ENCODE measurements around the gene IQSEC1. TPM values are rescaled to one million over a fixed set of nuclear protein-coding genes. Genes with fewer than 3 reads are reported as not detected.

IQSEC1 gene
- total and polyA plus RNA-seq, 2 of the 8 experiments (the other 6 are each of a cell fraction or from before 2014, with no cell fraction given) = 6.8 to 28.8 TPM

DNA sequence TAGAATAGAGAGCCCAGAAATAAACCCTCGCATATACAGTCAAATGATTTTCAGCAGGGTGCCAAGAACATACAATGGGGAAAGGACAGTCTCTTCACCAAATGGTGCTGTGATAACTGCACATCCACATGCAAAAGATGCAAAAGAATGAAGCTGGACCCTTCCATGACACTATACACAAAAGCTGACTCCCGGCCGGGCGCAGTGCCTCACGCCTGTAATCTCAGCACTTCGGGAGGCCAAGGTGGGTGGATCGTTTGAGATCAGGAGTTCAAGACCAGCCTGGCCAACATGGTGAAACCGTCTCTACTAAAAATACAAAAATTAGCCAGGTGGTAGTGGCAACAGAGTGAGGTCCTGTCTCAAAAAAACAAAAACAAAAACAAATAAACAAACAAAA lies 43.2 kb upstream of the IQSEC1 start (continued):
- TF ChIP-seq TAF1 (IDR thresholded peaks at IDR 0.05; ENCODE audit: low read depth, low read length) = no peak
- TF ChIP-seq ZNF274 (IDR thresholded peaks at IDR 0.05; ENCODE audit: borderline replicate concordance, extremely low read depth, low read length) = no peak
- TF ChIP-seq CHD7 (IDR thresholded peaks at IDR 0.05; ENCODE audit: insufficient replicate concordance, low read length) = no peak
